SU-DHL-6 (cell line): Measurements from ENCODE around the gene SPEF2.

ENCODE experiments used
- EZH2phosphoT487 ChIP-seq: fragments of 200-600 bp; sonication (generic), shearing (Covaris generic); conservative IDR thresholded peaks from 2 replicates; pipeline ENCODE4 v1.6.1; 2018; ENCODE audit warnings: mild to moderate bottlenecking, antibody characterized with exemption, low read length, moderate library complexity, mixed read lengths
- TF ChIP-seq, protein P1 (sequence below): fragments of 200-600 bp; sonication (generic); IDR thresholded peaks from one replicate; pipeline ENCODE4 v1.5.1; 2017; ENCODE audit warnings: antibody characterized with exemption, mild to moderate bottlenecking, low read length, moderate library complexity; ENCODE audit not compliant: insufficient read depth, poor library complexity, severe bottlenecking

DNA sequence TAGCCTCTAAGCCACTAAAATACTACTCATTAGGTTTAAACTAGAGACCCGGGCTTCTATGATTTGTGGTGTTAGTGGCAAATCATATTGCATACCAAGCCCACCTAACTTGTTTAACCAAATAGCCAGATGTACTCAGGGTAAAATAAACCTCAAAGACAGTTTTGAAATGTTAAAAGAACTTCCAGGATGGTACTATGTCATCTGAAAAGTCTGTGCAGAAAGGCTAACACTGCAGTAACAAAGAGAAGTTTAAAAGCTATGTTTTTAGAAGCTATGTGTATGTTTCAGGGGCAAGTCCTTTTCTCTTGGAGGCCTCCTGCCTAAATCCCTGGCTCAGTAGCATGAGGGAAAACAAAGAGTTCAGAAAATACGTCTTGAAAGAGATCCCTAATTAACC, 154.2 kb downstream of the SPEF2 start:
- TF ChIP-seq, protein P1, sequence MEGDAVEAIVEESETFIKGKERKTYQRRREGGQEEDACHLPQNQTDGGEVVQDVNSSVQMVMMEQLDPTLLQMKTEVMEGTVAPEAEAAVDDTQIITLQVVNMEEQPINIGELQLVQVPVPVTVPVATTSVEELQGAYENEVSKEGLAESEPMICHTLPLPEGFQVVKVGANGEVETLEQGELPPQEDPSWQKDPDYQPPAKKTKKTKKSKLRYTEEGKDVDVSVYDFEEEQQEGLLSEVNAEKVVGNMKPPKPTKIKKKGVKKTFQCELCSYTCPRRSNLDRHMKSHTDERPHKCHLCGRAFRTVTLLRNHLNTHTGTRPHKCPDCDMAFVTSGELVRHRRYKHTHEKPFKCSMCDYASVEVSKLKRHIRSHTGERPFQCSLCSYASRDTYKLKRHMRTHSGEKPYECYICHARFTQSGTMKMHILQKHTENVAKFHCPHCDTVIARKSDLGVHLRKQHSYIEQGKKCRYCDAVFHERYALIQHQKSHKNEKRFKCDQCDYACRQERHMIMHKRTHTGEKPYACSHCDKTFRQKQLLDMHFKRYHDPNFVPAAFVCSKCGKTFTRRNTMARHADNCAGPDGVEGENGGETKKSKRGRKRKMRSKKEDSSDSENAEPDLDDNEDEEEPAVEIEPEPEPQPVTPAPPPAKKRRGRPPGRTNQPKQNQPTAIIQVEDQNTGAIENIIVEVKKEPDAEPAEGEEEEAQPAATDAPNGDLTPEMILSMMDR: no peak
- no peak for TF ChIP-seq EZH2phosphoT487
